Caco-2 (cell line): ENCODE results near the gene TAF1B. TPM values are rescaled to one million over a fixed set of nuclear protein-coding genes. Genes with fewer than 3 reads are reported as not detected.

Source experiments
- BruUV-seq: library from RNA; stranded (reverse); fragments of 400-500 nt; replicated peaks from 2 replicates; lab custom pipeline; 2021; lab: Mats Ljungman, UMichigan
- CTCF ChIA-PET: fragments of 300-600 bp; sonication (Branson Sonifier 250); formaldehyde crosslinking; loops from one replicate; lab custom pipeline; 2022; ENCODE audit warnings: antibody characterized with exemption; lab: Charles Lee
- POLR2A ChIA-PET: fragments of 300-600 bp; sonication (Branson Sonifier 250); formaldehyde crosslinking; loops from one replicate; lab custom pipeline; 2022; ENCODE audit warnings: antibody characterized with exemption; lab: Charles Lee
- DNase-seq, 2 experiments: peaks; one replicate each; pipeline versions ENCODE4 v3.0.0 to v3.0.0-alpha.2; 2020 to 2022
- H3K27me3 ChIP-seq: replicated peaks from 2 replicates; pipeline ENCODE4 v1.6.0; 2011; ENCODE audit warnings: low read length; ENCODE audit not compliant: control insufficient read depth, insufficient read depth
- H3K36me3 ChIP-seq: 2 replicates; pipeline ENCODE4 v1.5.1; 2011; ENCODE audit warnings: low read length; ENCODE audit not compliant: control insufficient read depth, insufficient read depth
- H3K4me1 ChIP-seq: fragments of 250-450 bp; sonication (Bioruptor Pico); 2 replicates; pipeline ENCODE4 v1.5.1; 2020; ENCODE audit warnings: mild to moderate bottlenecking
- H3K4me3 ChIP-seq: 2 replicates; pipeline ENCODE4 v1.5.1; 2011; ENCODE audit warnings: low read depth, mild to moderate bottlenecking, control low read depth, low read length
- H3K9me3 ChIP-seq: fragments of 250-450 bp; sonication (Bioruptor Pico); 2 replicates; pipeline ENCODE4 v1.5.1; 2020; ENCODE audit warnings: mild to moderate bottlenecking, moderate library complexity
- H3K27ac Mint-ChIP-seq: one replicate; pipeline ENCODE4 v1.8.0; 2022; ENCODE audit warnings: mixed read lengths; ENCODE audit not compliant: unreplicated experiment
- H3K27me3 Mint-ChIP-seq: one replicate; pipeline ENCODE4 v1.8.0; 2022; ENCODE audit warnings: mixed read lengths; ENCODE audit not compliant: insufficient read depth, unreplicated experiment
- H3K36me3 Mint-ChIP-seq: one replicate; pipeline ENCODE4 v1.8.0; 2022; ENCODE audit warnings: mild to moderate bottlenecking, mixed read lengths; ENCODE audit not compliant: insufficient read depth, unreplicated experiment
- H3K4me1 Mint-ChIP-seq: one replicate; pipeline ENCODE4 v1.8.0; 2022; ENCODE audit warnings: low read depth, mixed read lengths; ENCODE audit not compliant: unreplicated experiment
- H3K4me3 Mint-ChIP-seq: one replicate; pipeline ENCODE4 v1.8.0; 2022; ENCODE audit warnings: mild to moderate bottlenecking, moderate library complexity, mixed read lengths; ENCODE audit not compliant: unreplicated experiment
- H3K9me3 Mint-ChIP-seq: one replicate; pipeline ENCODE4 v1.8.0; 2022; ENCODE audit warnings: mixed read lengths; ENCODE audit not compliant: unreplicated experiment
- intact Hi-C: fragments of 100-400 bp; cut with micrococcal nuclease; formaldehyde crosslinking; loops from one replicate; pipeline ENCODE4 v1.10.0; 2022; ENCODE audit not compliant: unreplicated experiment
- total RNA-seq: library from RNA; stranded (reverse); gene quantifications from 2 replicates; pipeline ENCODE4 v1.2.3, GENCODE V29; 2022
- TF ChIP-seq, protein P1 (sequence below), 2 experiments: fragments of 200-600 bp in 1 of 2; IDR thresholded peaks; 1 replicate in 1 of 2; 2 replicates in 1 of 2; pipeline versions ENCODE4 v1.5.1 to v1.8.0; 2011 to 2022; ENCODE audit warnings: antibody characterized with exemption in 1 of 2, control low read depth in 1 of 2, inconsistent platforms in 1 of 2, low read depth in 1 of 2, low read length in 1 of 2, mild to moderate bottlenecking in 1 of 2, moderate library complexity in 1 of 2; ENCODE audit not compliant: insufficient read depth in 1 of 2, severe bottlenecking in 1 of 2, unreplicated experiment in 1 of 2

TAF1B gene
- total RNA-seq, 1 experiment from 2014 or later: 24.8 TPM

DNA sequence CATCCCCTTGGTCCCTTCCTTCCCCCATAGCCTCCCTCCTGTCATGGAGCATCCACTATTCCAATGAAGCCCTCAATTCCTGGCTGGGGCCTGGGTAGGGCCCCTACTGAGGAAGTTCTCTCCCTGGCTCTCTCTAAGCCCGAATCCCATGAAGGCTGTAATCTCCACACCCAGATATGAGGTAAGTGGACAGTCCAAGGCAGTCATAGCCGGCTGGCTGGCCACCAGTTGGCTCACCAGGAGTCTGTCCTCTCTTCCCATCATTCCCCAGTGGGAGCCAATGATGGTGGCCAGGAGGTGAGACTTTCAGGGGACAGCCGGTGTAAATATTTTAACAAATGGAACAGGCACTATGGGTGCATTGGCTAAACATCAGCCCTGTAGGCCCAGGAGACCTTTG is 6.8 kb upstream of the TAF1B start:
- Histone ChIP-seq H3K27me3 (no peaks in the 10 kb centered on the region), H3K9me3 (no peaks in the 10 kb centered on the region), H3K4me1 (peaks cover 14% of the 10 kb centered on the region), H3K36me3 (no peaks in the 10 kb centered on the region), H3K4me3 (no peak overlapping the region)
- H3K36me3 Mint-ChIP-seq: peaks cover 6% of the 10 kb centered on the region
- BruUV-seq: no TSS peak
- intact Hi-C loops: no loop called here
- ChIA-PET CTCF (no interaction called here), POLR2A (no interaction called here)
- TF ChIP-seq, protein P1, sequence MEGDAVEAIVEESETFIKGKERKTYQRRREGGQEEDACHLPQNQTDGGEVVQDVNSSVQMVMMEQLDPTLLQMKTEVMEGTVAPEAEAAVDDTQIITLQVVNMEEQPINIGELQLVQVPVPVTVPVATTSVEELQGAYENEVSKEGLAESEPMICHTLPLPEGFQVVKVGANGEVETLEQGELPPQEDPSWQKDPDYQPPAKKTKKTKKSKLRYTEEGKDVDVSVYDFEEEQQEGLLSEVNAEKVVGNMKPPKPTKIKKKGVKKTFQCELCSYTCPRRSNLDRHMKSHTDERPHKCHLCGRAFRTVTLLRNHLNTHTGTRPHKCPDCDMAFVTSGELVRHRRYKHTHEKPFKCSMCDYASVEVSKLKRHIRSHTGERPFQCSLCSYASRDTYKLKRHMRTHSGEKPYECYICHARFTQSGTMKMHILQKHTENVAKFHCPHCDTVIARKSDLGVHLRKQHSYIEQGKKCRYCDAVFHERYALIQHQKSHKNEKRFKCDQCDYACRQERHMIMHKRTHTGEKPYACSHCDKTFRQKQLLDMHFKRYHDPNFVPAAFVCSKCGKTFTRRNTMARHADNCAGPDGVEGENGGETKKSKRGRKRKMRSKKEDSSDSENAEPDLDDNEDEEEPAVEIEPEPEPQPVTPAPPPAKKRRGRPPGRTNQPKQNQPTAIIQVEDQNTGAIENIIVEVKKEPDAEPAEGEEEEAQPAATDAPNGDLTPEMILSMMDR (IDR thresholded peaks at IDR 0.05; ENCODE audit: insufficient read depth in 1 of 2, low read depth in 1 of 2, low read length in 1 of 2, severe bottlenecking in 1 of 2, unreplicated experiment in 1 of 2): no peak
- no peaks in the 10 kb centered on the region for H3K9me3 Mint-ChIP-seq
- peaks cover 24% of the 10 kb centered on the region for H3K4me1 Mint-ChIP-seq
- H3K4me3 Mint-ChIP-seq: no peak overlapping the region
- H3K27me3 Mint-ChIP-seq: no peaks in the 10 kb centered on the region
- H3K27ac Mint-ChIP-seq: peak overlapping the region; percentile 36
- no peak for DNase-seq

DNA sequence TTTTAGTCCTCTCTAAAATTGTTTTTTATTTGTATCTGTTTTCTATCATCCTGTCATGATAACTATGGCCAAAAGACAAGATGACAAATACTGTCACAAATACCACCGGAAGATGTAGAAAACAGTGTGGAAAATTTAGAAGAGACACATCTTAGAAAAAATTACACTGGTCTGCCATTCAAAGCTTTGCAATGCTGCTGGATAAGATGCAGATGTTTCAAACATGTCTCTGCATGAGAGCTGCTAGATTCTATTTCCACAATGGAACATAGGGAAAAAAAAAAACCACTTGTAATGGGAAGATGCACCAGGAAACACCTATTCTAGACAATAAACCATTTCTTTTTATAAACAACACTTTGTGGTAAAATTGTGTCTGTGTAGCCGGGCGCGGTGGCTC is 5.8 kb upstream of the TAF1B start:
- ChIA-PET CTCF (no interaction called here), POLR2A (interaction anchor here (1.0 kb wide), 1 partner anchor 147 kb away, joined by 4 read pairs; no protein-coding TSS in a partner anchor)
- intact Hi-C loops: no loop called here
- Mint-ChIP-seq H3K4me3 (no peak overlapping the region), H3K36me3 (peaks cover 6% of the 10 kb centered on the region), H3K27me3 (no peaks in the 10 kb centered on the region), H3K4me1 (peaks cover 19% of the 10 kb centered on the region), H3K9me3 (no peaks in the 10 kb centered on the region), H3K27ac (peak overlapping the region; percentile 36)
- H3K4me1 ChIP-seq: peaks cover 8% of the 10 kb centered on the region
- H3K4me3 ChIP-seq: no peak overlapping the region
- H3K9me3 ChIP-seq: no peaks in the 10 kb centered on the region
- H3K27me3 ChIP-seq: no peaks in the 10 kb centered on the region
- H3K36me3 ChIP-seq: no peaks in the 10 kb centered on the region
- no TSS peak for BruUV-seq
- DNase-seq: no peak
- TF ChIP-seq, protein P1 (IDR thresholded peaks at IDR 0.05; ENCODE audit: insufficient read depth in 1 of 2, low read depth in 1 of 2, low read length in 1 of 2, severe bottlenecking in 1 of 2, unreplicated experiment in 1 of 2): no peak

DNA sequence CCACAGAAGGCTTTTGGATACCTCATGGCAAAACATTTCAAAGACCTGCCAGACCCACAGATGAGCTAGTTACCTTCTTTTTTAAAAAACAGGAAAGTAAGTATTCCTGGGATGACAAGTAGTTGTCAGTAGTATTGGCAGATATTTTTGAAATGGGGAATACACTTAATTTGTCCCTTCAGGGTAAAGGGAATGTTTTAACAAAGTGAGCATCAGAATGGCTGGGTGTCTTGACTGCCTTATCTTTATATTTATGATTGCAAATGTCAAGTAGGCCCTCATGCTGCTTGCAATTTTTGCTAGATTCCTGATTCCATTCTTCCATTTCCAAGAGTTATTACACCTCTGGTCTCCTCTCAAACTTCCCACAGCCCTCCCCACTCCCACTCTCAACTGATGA is 4.9 kb upstream of the TAF1B start:
- intact Hi-C loops: no loop called here
- Histone ChIP-seq H3K9me3 (no peaks in the 10 kb centered on the region), H3K4me1 (peaks cover 8% of the 10 kb centered on the region), H3K4me3 (no peak overlapping the region), H3K36me3 (no peaks in the 10 kb centered on the region), H3K27me3 (no peaks in the 10 kb centered on the region)
- no TSS peak for BruUV-seq
- Mint-ChIP-seq H3K27me3 (no peaks in the 10 kb centered on the region), H3K27ac (no peak overlapping the region), H3K9me3 (no peaks in the 10 kb centered on the region), H3K4me1 (peaks cover 19% of the 10 kb centered on the region), H3K4me3 (no peak overlapping the region), H3K36me3 (peaks cover 13% of the 10 kb centered on the region)
- POLR2A ChIA-PET: interaction anchor here (1.0 kb wide), 1 partner anchor 146 kb away, joined by 4 read pairs; no protein-coding TSS in a partner anchor
- TF ChIP-seq, protein P1 (IDR thresholded peaks at IDR 0.05; ENCODE audit: insufficient read depth in 1 of 2, low read depth in 1 of 2, low read length in 1 of 2, severe bottlenecking in 1 of 2, unreplicated experiment in 1 of 2): no peak
- CTCF ChIA-PET: no interaction called here
- DNase-seq: no peak
